Epidermal melanocyte (primary cell): Measurements from ENCODE around the gene PLCXD1.
"Not testable (repeated sequence)": the region's sequence is repeated elsewhere in the genome, so short reads cannot be mapped to it uniquely, and the experiment has no call there.

ENCODE experiments used
- DNase-seq: peaks from one replicate; pipeline ENCODE4 v3.0.0; 2011; ENCODE audit warnings: low spot score; ENCODE audit not compliant: insufficient read length

The PLCXD1 gene, protein sequence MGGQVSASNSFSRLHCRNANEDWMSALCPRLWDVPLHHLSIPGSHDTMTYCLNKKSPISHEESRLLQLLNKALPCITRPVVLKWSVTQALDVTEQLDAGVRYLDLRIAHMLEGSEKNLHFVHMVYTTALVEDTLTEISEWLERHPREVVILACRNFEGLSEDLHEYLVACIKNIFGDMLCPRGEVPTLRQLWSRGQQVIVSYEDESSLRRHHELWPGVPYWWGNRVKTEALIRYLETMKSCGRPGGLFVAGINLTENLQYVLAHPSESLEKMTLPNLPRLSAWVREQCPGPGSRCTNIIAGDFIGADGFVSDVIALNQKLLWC

GRCh38 chrX:281166-281999, at the start of gene PLCXD1:
TSS of gene PLCXD1 (plus strand) at chrX:281381. CDS start at chrX:284188, 2,807 bp downstream.
- DNase-seq: peak; percentile 95

GRCh38 chrX:231637-232277, 49.4 kb upstream of the PLCXD1 start:
- DNase-seq: not testable (repeated sequence)

DNA sequence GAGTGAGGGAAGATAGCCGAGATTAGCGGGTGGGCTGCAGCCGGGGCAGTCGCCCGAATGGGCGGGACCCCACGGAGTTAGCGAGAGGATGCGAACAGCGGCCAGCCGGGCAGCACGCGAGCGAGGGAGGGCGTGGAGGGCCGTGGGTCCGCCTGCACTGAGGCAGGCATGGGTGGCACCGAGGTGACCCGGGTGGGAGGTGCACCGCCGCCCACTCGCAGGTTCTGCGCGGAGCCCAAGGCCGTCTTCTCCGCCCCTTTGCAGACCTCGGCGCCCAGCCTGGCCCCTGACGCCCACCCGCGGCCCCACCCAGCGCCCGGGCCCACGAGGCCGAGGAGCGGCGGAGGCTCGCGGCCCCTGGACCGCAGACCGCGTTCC, 48.9 kb upstream of the PLCXD1 start:
- DNase-seq: not testable (repeated sequence)

GRCh38 chrX:236201-236600, 45.0 kb upstream of the PLCXD1 start:
- not testable (repeated sequence) for DNase-seq

- DNase-seq: no peak
These were observed 30.2 kb upstream of the PLCXD1 start for GRCh38 chrX:250965-251364.

- not testable (repeated sequence) for DNase-seq
These were observed 29.6 kb upstream of the PLCXD1 start for GRCh38 chrX:251396-252243.

DNA sequence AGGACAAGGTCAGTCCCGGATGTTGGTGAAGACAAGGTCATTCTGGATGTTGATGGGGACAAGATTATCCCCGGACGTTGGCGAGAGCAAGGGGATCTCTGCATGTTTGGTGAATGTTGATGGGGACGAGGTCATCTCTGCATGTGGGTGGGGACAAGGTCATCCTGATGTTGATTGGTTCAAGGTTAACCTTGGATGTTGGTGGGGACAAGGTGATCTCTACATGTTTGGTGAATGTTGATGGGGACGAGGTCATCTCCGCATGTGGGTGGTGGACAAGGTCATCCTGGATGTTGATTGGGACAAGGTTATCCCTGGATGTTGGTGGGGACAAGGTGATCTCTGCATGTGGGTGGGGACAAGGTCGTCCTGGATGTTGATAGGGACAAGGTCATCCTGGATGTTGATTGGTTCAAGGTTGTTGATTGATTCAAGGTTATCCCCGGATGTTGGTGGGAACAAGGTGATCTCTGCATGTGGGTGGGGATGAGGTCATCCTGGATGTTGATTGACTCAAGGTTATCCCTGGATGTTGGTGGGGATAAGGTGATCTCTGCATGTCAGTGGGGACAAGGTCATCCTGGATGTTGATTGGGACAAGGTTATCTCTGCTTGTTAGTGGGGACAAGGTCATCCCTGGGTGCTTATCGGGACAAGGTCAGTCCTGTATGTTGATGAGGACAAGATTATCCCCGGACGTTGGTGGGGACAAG, 28.8 kb upstream of the PLCXD1 start:
- DNase-seq: no peak

GRCh38 chrX:252957-253291, 28.3 kb upstream of the PLCXD1 start:
- DNase-seq: no peak

DNA sequence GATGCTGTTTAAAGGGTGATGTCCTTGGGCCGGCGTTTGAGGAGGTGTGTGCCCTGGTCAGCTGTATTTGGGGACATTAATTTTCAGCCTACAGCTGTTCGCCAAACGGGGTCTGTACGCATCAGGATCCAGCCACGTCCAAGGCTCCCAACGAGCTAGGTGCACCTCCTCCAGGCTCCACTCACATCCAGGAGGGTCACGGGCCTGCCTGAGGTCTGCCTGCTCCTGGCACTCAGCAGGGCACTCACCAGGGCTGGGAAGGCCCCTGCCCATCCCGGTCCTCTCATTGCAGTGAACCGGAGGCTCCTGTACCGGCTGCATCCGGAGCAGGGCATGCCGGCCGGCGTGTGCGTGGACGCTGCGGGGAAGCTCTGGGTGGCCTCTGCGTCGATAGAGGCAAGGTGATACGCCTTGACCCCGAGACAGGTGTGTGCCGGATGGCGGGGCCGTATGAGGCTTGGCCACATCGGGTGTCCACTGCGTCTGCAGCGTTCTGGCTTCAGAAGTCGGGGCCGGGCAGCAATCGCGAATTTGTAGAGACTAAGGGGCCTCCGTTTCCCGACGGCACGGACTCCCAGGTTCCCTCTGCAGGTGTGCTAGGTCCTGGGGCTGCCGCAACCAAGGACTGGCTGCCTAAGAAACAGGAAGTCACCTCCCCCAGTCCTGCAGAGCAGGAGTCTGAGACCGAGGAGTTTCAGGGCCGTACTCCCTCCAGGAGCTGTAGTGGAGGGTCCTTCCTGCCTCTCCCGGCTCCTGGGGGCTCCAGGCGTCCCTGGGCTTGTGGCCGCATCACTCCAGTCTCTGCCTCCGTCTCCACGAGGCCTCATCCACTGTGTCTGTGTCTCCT, 27.5 kb upstream of the PLCXD1 start:
- DNase-seq: no peak

DNA sequence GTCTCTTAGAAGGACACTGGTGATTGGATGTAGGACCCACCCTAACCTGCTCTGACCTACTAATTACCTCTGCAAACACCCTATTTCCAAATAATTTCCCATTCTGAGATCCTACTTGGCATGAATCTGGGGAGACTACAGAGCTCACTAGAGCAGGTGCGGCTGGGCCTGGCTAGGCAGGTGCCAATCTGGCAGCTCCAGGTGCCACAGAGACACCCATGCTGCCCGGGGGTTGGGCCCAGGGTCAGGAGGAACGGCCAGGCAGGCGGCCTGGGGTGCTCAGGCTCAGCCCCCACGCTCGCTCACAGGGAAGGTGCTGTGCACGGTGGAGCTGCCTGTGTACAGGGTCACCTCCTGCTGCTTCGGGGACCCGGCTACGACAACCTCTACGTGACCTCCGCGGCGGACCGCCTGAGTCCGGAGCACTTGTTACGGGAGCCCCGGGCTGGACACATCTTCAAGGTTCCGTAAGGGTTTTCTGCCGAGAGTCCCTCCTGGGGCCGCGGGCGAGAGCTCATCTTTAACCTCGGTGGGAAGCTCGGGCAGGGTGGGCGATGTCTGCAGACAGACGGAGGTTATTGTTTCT, 26.5 kb upstream of the PLCXD1 start:
- DNase-seq: no peak

- DNase-seq: no peak
These were observed 25.3 kb upstream of the PLCXD1 start for GRCh38 chrX:255923-256331.

DNA sequence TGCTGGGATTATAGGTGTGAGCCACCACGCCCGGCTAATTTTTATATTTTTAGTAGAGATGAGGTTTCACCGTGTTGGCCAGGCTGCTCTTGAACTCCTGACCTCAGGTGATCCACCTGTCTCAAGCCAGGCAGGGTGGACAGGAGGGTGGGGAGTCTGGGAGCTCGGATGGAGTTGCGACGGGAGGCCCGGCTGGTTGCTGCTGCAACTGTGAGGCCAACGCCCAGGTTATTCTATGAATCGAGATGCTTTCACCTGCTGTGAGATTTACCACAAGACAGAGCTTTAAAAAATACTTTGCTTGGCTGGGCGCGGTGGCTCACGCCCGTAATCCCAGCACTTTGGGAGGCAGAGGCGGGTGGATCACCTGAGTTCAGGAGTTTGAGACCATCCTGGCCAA, 24.1 kb upstream of the PLCXD1 start:
- not testable (repeated sequence) for DNase-seq

DNA sequence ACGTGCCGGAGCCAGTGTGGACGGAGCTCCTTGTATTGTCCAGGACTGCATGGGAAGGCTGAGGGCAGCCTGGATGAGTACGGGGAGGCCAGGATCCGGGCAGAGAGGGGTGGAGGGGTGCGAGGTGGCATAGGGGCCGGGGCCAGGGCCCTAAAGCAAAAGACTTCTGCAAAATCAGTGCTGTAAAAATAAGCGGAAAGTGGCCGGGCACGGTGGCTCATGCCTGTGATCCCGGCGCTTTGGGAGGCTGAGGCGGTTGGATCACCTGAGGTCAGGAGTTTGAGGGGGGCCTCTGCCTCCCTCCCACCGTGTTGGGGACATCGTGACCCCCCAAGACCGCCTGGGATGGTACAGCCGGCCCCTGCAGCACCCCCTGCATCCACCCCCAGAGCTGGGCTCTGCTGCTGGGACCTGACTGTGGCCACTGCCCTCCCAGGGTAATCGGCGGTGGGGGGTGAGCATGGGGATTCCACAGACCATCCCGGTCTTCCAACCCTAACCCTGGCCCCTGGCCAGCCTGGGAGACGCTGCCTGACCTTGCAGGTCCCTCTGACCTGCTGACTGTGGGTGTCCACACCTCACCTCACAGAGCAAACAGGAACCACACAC, 23.4 kb upstream of the PLCXD1 start:
- no peak for DNase-seq

DNA sequence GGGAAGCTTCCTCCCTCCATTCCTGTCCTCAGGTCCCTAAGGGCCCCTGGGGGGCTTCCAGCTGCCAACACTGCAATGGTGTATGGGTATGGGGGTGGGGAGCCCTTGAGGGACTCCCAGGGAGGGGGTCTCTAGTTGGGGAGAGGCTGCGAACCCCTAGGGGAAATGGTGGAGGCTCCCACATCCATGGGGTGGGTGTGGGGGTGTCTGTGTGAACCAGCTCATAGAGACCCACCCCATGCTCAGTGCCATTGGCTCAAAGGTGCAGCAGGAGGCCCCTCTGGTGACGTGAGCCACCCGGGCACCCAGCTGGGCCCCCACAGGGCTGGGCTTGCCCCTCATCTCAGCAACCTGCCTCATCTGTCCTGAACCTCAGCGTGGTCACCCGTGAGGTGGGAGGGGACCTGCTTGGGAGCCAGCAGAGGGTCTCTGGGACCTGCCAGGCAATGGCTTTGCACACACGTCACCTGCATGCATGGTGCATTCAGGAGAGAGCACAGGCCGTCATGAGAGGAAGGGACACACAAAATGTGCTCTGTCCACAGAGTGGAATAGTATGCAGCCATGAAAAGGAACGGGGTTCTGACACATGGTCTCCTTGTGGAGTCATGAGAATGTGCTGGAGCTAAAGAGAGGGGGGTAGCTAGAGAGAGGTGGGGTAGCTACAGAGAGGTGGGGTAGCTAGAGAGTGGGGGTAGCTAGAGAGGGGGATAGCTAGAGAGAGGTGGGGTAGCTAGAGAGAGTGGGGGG, 22.7 kb upstream of the PLCXD1 start:
- DNase-seq: no peak

GRCh38 chrX:259692-260355, 21.4 kb upstream of the PLCXD1 start:
- no peak for DNase-seq

DNA sequence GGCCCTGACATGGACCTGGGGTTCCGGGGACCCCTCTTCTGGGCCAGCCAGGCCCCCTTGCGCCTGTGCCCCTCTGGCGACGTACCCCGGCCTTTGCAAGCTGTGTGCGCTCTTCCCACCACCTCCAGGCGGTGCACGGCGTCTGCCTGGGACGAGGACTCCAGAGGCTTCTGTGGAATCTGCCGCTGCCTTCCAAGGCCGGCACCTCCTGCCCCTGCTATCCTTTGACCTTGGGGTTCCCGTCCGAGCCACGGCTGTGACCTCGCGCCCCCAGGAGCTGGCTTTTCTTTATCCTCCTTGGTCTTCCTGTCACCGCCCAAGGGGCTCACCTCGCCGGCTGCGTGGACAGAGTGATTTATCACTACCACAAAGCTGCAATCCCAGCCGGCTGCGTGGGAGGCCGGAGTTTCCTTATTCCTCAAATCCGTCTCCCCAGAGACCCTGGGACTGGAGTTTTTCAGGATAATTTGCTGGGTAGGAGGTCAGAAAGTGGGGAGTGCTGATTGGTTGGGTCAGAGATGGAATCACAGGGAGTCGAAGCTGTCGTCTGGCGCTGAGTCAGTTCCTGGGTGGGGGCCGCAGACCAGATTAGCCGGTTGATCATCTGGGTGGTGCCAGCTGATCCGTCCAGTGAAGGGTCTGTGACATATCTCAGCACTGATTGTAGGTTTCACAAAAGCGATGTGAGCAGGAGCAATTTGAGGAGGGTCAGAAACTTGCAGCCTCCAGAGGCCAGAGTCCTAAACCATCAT, 19.8 kb upstream of the PLCXD1 start:
- DNase-seq: no peak

DNA sequence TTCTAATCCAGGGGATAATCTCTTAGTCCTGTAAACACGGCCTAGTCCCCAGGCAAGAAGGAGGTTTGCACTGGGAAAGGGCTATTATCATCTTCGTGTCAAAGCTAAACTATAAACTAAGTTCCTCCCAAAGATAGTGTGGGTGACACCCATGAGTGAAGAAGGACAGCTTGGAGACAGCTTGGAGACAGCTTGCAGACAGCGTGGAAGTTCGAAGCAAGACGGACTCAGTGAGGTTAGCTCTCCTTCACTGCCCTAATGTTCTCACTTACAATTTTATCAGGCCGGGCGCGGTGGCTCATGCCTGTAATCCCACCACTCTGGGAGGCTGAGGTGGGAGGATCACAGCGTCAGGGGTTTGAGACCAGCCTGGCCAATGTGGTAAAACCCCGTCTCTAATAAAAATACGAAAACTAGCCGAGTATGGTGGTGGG, 19.2 kb upstream of the PLCXD1 start:
- DNase-seq: no peak
